DND-41 (cell line): ENCODE data around the gene TMEM154.

Experiments used
- ATAC-seq: fragments of 200-7000 bp; cut with Tn5 transposase; 3 replicates; pipeline ENCODE4 v1.9.1; 2021; ENCODE audit warnings: low read depth; ENCODE audit not compliant: insufficient read depth
- DNase-seq: peaks from one replicate; pipeline ENCODE4 v3.0.0-alpha.2; 2020
- H2AFZ ChIP-seq: 2 replicates; pipeline ENCODE4 v1.6.0; 2012; ENCODE audit warnings: low read depth, low read length
- H3K27ac ChIP-seq: 2 replicates; pipeline ENCODE4 v1.5.1; 2012; ENCODE audit warnings: low read length, inconsistent platforms
- H3K27me3 ChIP-seq: fragments of 200-600 bp; sonication (generic); 2 replicates; pipeline ENCODE4 v1.6.0; 2012; ENCODE audit warnings: low read length, mild to moderate bottlenecking, inconsistent platforms; ENCODE audit not compliant: insufficient read depth, poor library complexity
- H3K36me3 ChIP-seq: 2 replicates; pipeline ENCODE4 v1.5.1; 2012; ENCODE audit warnings: low read length, inconsistent platforms; ENCODE audit not compliant: insufficient read depth
- H3K4me1 ChIP-seq: 2 replicates; pipeline ENCODE4 v1.5.1; 2012; ENCODE audit warnings: mild to moderate bottlenecking, low read length; ENCODE audit not compliant: insufficient read depth
- H3K4me2 ChIP-seq: 2 replicates; pipeline ENCODE4 v1.6.0; 2012; ENCODE audit warnings: mild to moderate bottlenecking, moderate library complexity, low read length, inconsistent platforms; ENCODE audit not compliant: insufficient read depth
- H3K4me3 ChIP-seq, 2 experiments: fragments of 200-600 bp in 1 of 2; shearing (Covaris generic) in 1 of 2; 2 replicates each; pipeline ENCODE4 v1.5.1; 2012 to 2016; ENCODE audit warnings: inconsistent platforms in 2 of 2, low read length in 2 of 2, mild to moderate bottlenecking in 2 of 2, low read depth in 1 of 2, moderate library complexity in 1 of 2
- H3K79me2 ChIP-seq: 2 replicates; pipeline ENCODE4 v1.6.0; 2012; ENCODE audit warnings: low read length, inconsistent platforms; ENCODE audit not compliant: insufficient read depth
- H3K9ac ChIP-seq: 2 replicates; pipeline ENCODE4 v1.6.0; 2012; ENCODE audit warnings: low read depth, mild to moderate bottlenecking, inconsistent platforms, low read length, moderate library complexity
- H3K9me3 ChIP-seq: 2 replicates; pipeline ENCODE4 v1.5.1; 2012; ENCODE audit warnings: low read length, moderate library complexity, mild to moderate bottlenecking, inconsistent platforms; ENCODE audit not compliant: insufficient read depth, severe bottlenecking
- H4K20me1 ChIP-seq: 2 replicates; pipeline ENCODE4 v1.6.0; 2012; ENCODE audit warnings: low read length; ENCODE audit not compliant: insufficient read depth
- CTCF ChIP-seq: IDR thresholded peaks from 2 replicates; pipeline ENCODE4 v1.5.1; 2012; ENCODE audit warnings: borderline replicate concordance, low read length, moderate library complexity, mild to moderate bottlenecking; ENCODE audit not compliant: poor library complexity, severe bottlenecking; ENCODE audit errors: extremely low read depth
- EZH2 ChIP-seq: IDR thresholded peaks from 3 replicates; pipeline ENCODE4 v1.6.1; 2012; ENCODE audit warnings: borderline replicate concordance, low read depth, mild to moderate bottlenecking, moderate library complexity, low read length, inconsistent platforms; ENCODE audit not compliant: severe bottlenecking

Gene TMEM154

DNA sequence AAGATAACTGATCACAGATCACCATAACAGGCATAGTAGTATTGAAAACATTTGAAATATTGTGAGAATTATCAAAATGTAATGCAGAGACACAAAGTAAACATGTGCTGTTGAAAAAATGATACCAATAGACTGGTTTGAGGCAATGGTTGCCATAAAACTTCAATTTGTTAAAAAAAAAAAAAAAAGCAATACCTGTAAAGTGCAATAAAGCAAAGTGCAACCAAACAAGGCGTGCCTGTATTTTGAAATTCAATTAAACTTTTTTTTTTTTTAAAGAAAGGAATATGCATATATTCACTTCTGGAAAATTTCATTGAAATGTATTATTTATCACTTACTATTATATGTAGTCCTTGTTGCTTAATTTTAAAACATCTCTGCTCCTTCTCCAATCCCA is 27.7 kb downstream of the TMEM154 start:
- DNase-seq (no peak), ATAC-seq (no peak)
- Histone ChIP-seq H3K27me3 (no peaks in the 10 kb centered on the region), H3K27ac (no peak overlapping the region), H3K4me3 (no peak overlapping the region), H3K4me1 (no peaks in the 10 kb centered on the region), H2AFZ (no peak overlapping the region), H3K36me3 (peaks cover 11% of the 10 kb centered on the region; the same call in 1 of the 2 replicates), H3K9me3 (peaks cover 7% of the 10 kb centered on the region), H4K20me1 (no peaks in the 10 kb centered on the region), H3K4me2 (no peak overlapping the region), H3K9ac (no peak overlapping the region), H3K79me2 (no peaks in the 10 kb centered on the region)
- no peak for TF ChIP-seq EZH2
- no peak for TF ChIP-seq CTCF

GRCh38 chr4:152651473-152652060 is 28.2 kb downstream of the TMEM154 start:
- Histone ChIP-seq H3K4me3 (no peak overlapping the region), H2AFZ (no peak overlapping the region), H3K4me2 (no peak overlapping the region), H4K20me1 (no peaks in the 10 kb centered on the region), H3K4me1 (no peaks in the 10 kb centered on the region), H3K9ac (no peak overlapping the region), H3K36me3 (peaks cover 11% of the 10 kb centered on the region; the same call in 1 of the 2 replicates), H3K27ac (no peak overlapping the region), H3K27me3 (no peaks in the 10 kb centered on the region), H3K79me2 (no peaks in the 10 kb centered on the region), H3K9me3 (peaks cover 5% of the 10 kb centered on the region)
- TF ChIP-seq CTCF: no peak
- ATAC-seq: no peak
- DNase-seq: no peak

DNA sequence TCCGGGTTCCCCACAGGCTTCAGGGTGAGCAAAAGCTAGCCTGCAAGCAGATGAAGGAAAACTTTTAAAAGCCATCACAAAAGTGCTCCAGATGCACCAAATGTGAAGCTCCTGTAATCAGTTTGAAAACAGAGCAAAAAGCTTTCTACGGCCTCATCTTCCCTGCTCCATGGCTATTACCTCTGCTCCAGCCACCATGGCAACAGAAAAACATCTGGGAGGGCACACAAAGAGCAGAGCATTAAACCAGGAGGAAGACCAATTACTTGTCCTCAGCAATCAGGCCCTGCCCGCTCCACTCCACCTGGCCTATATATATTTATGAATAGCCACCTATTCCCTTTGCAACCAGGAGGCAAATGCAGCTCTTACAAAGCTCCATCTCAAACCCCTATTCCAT is 33.6 kb downstream of the TMEM154 start:
- TF ChIP-seq EZH2 (no peak), CTCF (no peak)
- H3K79me2 ChIP-seq: no peaks in the 10 kb centered on the region
- no peak for ATAC-seq
- H2AFZ ChIP-seq: no peak overlapping the region
- DNase-seq: no peak
- no peak overlapping the region for H3K4me3 ChIP-seq
- H3K27me3 ChIP-seq: no peaks in the 10 kb centered on the region
- H3K36me3 ChIP-seq: peaks cover 2% of the 10 kb centered on the region; the same call in 1 of the 2 replicates
- no peak overlapping the region for H3K27ac ChIP-seq
- H3K4me1 ChIP-seq: no peaks in the 10 kb centered on the region
- H3K9ac ChIP-seq: no peak overlapping the region
- no peak overlapping the region for H3K4me2 ChIP-seq
- H3K9me3 ChIP-seq: no peaks in the 10 kb centered on the region
- no peaks in the 10 kb centered on the region for H4K20me1 ChIP-seq

- no peak overlapping the region for H3K4me3 ChIP-seq
- ATAC-seq (no peak), DNase-seq (no peak)
- no peaks in the 10 kb centered on the region for H3K9me3 ChIP-seq
- H4K20me1 ChIP-seq: no peaks in the 10 kb centered on the region
- no peak overlapping the region for H3K9ac ChIP-seq
- H3K79me2 ChIP-seq: no peaks in the 10 kb centered on the region
- no peaks in the 10 kb centered on the region for H3K27me3 ChIP-seq
- no peak overlapping the region for H2AFZ ChIP-seq
- no peaks in the 10 kb centered on the region for H3K4me1 ChIP-seq
- no peak overlapping the region for H3K27ac ChIP-seq
- H3K36me3 ChIP-seq: 0 out of 2 replicates have a peak, but pooled peaks cover 3% of the 10 kb centered on the region
- TF ChIP-seq EZH2 (no peak), CTCF (no peak)
- no peak overlapping the region for H3K4me2 ChIP-seq
These were observed 35.7 kb downstream of the TMEM154 start for GRCh38 chr4:152644130-152644529.
